GM12878 (cell line): ENCODE results near the gene HCK. TPM values are rescaled to one million over a fixed set of nuclear protein-coding genes. Genes with fewer than 3 reads are reported as not detected.
A peak's percentile ranks its signal among the peaks of the same experiment; 100 is the strongest.

Experiments
- ATAC-seq: fragments of 200-7000 bp; cut with Tn5 transposase; 3 replicates; pipeline ENCODE4 v1.9.1; 2020; ENCODE audit warnings: mild to moderate bottlenecking, moderate library complexity
- BruUV-seq: library from RNA; stranded (reverse); fragments of 400-500 nt; replicated peaks from 2 replicates; lab custom pipeline; 2021; lab: Mats Ljungman, UMichigan
- CTCF ChIA-PET: fragments of 300-600 bp; sonication (Branson Sonifier 250); formaldehyde crosslinking; extraction: SDS; loops from one replicate; lab custom pipeline; 2021; ENCODE audit warnings: inconsistent platforms; lab: Yijun Ruan, JAX
- POLR2A ChIA-PET: fragments of 350-600 bp; formaldehyde crosslinking; extraction: SDS; loops from one replicate; lab custom pipeline; 2021; ENCODE audit warnings: inconsistent platforms; lab: Charles Lee
- RAD21 ChIA-PET: fragments of 300-600 bp; sonication (Branson Sonifier 250); formaldehyde crosslinking; loops from one replicate; lab custom pipeline; 2023; ENCODE audit warnings: antibody characterized with exemption; ENCODE audit not compliant: unreplicated experiment; lab: Charles Lee
- SMC1A ChIA-PET: fragments of 300-600 bp; sonication (Branson Sonifier 250); formaldehyde crosslinking; loops from one replicate; lab custom pipeline; 2023; ENCODE audit not compliant: unreplicated experiment, uncharacterized antibody; lab: Charles Lee
- DNase-seq: peaks from one replicate; pipeline ENCODE4 v3.0.0-alpha.2; 2011; ENCODE audit warnings: low read depth, low spot score
- FAIRE-seq: peaks from 3 replicates; lab custom pipeline; 2011; peaks lifted over from hg19 to GRCh38; lab: Jason Lieb, UNC
- H2AFZ ChIP-seq: 2 replicates; pipeline ENCODE4 v1.6.0; 2011; ENCODE audit warnings: low read depth, low read length, control low read depth; ENCODE audit not compliant: control insufficient read depth
- H3K27ac ChIP-seq: 2 replicates; pipeline ENCODE4 v1.5.1; 2011; ENCODE audit warnings: control low read depth; ENCODE audit not compliant: control insufficient read depth, insufficient read depth
- H3K27me3 ChIP-seq, 2 experiments: replicated peaks in 1 of 2; 2 replicates each; pipeline versions ENCODE4 v1.6.0 to v1.6.1; 2011; ENCODE audit warnings: low read length in 1 of 2; ENCODE audit not compliant: control insufficient read depth in 2 of 2, insufficient read depth in 2 of 2
- H3K36me3 ChIP-seq, 2 experiments: 2 replicates each; pipeline ENCODE4 v1.5.1; 2011; ENCODE audit warnings: low read length in 1 of 2; ENCODE audit not compliant: control insufficient read depth in 2 of 2, insufficient read depth in 2 of 2
- H3K4me1 ChIP-seq: 2 replicates; pipeline ENCODE4 v1.6.1; 2011; ENCODE audit warnings: mild to moderate bottlenecking, low read length, moderate library complexity, mixed read lengths; ENCODE audit not compliant: control insufficient read depth, insufficient read depth
- H3K4me2 ChIP-seq: 2 replicates; pipeline ENCODE4 v1.6.0; 2011; ENCODE audit warnings: control low read depth; ENCODE audit not compliant: control insufficient read depth, insufficient read depth
- H3K4me3 ChIP-seq: fragments of 200-600 bp; sonication (generic); 2 replicates; pipeline ENCODE4 v1.5.1; 2016
- H3K79me2 ChIP-seq: 2 replicates; pipeline ENCODE4 v1.6.0; 2011; ENCODE audit warnings: low read length; ENCODE audit not compliant: control insufficient read depth, insufficient read depth
- H3K9ac ChIP-seq: 2 replicates; pipeline ENCODE4 v1.8.0; 2011; ENCODE audit warnings: low read length, control low read depth, mixed read lengths; ENCODE audit not compliant: control insufficient read depth, insufficient read depth
- H3K9me3 ChIP-seq: replicated peaks from 3 replicates; pipeline ENCODE4 v1.5.1; 2011; ENCODE audit warnings: mild to moderate bottlenecking, low read length; ENCODE audit not compliant: control insufficient read depth, insufficient read depth
- H4K20me1 ChIP-seq: 2 replicates; pipeline ENCODE4 v1.6.0; 2011; ENCODE audit not compliant: control insufficient read depth, insufficient read depth
- BCL11A ChIP-seq: IDR thresholded peaks from 2 replicates; pipeline ENCODE4 v1.6.1; 2011; ENCODE audit warnings: low read depth, low read length
- EGR1 ChIP-seq, 2 experiments: IDR thresholded peaks; 1 replicate in 1 of 2; 2 replicates in 1 of 2; pipeline ENCODE4 v1.6.1; 2011 to 2012; ENCODE audit warnings: low read depth in 2 of 2, low read length in 2 of 2, borderline replicate concordance in 1 of 2, mild to moderate bottlenecking in 1 of 2, moderate library complexity in 1 of 2
- IKZF1 ChIP-seq: fragments of 450-650 bp; conservative IDR thresholded peaks from 2 replicates; pipeline ENCODE4 v1.6.1; 2017; ENCODE audit warnings: antibody characterized with exemption, mild to moderate bottlenecking
- WGBS: methylation state at CpG from one replicate; pipeline ENCODE4 v1.1.6; 2016; ENCODE audit warnings: low lambda C conversion rate; ENCODE audit not compliant: insufficient replicate concordance, insufficient coverage; ENCODE audit errors: missing lambda C conversion rate; 5-methylcytosine and 5-hydroxymethylcytosine counted together
- in situ Hi-C: fragments of 300-500 bp; cut with MboI; formaldehyde crosslinking; loops from 9 replicates; pipeline ENCODE4 v1.14.3; 2018; ENCODE audit warnings: mixed read lengths
- intact Hi-C: fragments of 100-400 bp; cut with micrococcal nuclease; formaldehyde crosslinking; loops from one replicate; pipeline ENCODE4 v1.14.2; 2022; ENCODE audit not compliant: unreplicated experiment
- polyA plus RNA-seq, 11 experiments: library from polyadenylated mRNA; depleted of rRNA in 4 of 11; unstranded in 6 of 11; stranded (reverse) in 5 of 11; fragments of >200 nt; fragmentation: Nextera tagmentation in 4 of 11; fragmentation: Illumina TruSeq in 1 of 11; extraction: Ambion mirVana in 4 of 11; extraction: Trizol in 1 of 11; gene quantifications; 1 replicate in 1 of 11; 2 replicates in 10 of 11; pipeline versions ENCODE4 v1.2.1 to v1.2.3, GENCODE V29; 2011 to 2016; ENCODE audit warnings: inconsistent platforms in 2 of 11, missing spikeins in 2 of 11, low read depth in 1 of 11
- total RNA-seq, 4 experiments: library from RNA; depleted of rRNA in 3 of 4; stranded (reverse); fragments of >200 nt in 3 of 4; fragmentation: Illumina TruSeq in 1 of 4; extraction: Trizol in 1 of 4; gene quantifications; 2 replicates each; pipeline versions ENCODE4 v1.2.1 to v1.2.3, GENCODE V29; 2013 to 2021
- TF ChIP-seq, protein P1 (sequence below): fragments of 450-650 bp; IDR thresholded peaks from 2 replicates; pipeline ENCODE4 v1.6.1; 2017; ENCODE audit warnings: low read depth, mild to moderate bottlenecking, moderate library complexity
- TF ChIP-seq, protein P2 (sequence below), 3 experiments: IDR thresholded peaks in 2 of 3; conservative IDR thresholded peaks in 1 of 3; 2 replicates each; pipeline ENCODE4 v1.5.1; 2011; ENCODE audit warnings: low read depth in 3 of 3, low read length in 3 of 3, mild to moderate bottlenecking in 3 of 3, control low read depth in 2 of 3, moderate library complexity in 2 of 3, inconsistent platforms in 1 of 3, mixed read lengths in 1 of 3; ENCODE audit not compliant: control insufficient read depth in 2 of 3, insufficient read depth in 1 of 3; ENCODE audit errors: extremely low read depth in 1 of 3

Gene HCK
- total and polyA plus RNA-seq, 10 of the 15 experiments (the other 5 are each of a cell fraction or from before 2014, with no cell fraction given) = 1.3 to 30.3 (median 18.5) TPM

DNA sequence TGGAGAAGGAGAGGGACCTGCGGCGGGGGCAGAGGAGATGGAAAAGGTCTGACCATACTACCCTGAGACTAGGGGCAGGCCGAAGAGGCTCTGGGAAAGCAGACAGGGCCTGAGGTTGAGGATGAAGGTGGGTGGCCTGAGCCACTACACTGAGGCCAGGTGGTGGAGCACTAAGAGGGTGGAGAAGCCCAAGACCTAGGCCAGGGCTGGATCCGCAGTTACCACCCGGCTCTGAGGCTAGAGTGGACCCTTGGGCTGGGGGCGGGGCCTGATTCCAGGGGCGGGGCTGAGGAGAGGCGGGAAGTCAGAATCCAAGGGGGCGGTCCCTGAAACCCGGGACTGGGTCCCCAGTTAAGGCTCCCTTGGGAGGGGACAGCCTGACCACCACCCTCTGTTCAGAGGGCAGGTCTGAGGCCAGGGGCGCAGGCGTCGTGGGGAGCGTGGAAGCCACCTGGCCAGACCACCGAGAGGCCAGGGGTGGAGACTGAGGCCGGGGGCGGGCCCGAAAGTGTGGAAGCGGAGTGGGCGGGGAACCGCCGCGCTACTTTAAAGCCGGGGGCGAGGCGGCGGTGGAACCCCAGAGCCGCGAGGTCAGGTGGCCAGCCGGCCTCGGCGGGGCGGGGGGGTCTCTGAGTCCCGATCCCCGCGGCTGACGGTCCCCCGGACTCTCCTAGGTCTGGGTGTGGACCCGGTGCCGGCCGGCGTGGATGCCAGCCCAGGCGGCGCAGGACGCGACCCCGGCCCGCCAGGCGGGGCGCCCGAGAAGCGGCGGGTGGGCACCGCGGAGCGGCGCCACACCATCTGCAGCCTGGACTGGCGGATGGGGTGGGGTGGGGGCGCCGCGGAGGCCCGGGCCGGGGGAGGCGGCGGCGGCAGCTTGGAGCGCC is 33.5 kb upstream of the HCK start (continued):
- TF ChIP-seq, protein P1, sequence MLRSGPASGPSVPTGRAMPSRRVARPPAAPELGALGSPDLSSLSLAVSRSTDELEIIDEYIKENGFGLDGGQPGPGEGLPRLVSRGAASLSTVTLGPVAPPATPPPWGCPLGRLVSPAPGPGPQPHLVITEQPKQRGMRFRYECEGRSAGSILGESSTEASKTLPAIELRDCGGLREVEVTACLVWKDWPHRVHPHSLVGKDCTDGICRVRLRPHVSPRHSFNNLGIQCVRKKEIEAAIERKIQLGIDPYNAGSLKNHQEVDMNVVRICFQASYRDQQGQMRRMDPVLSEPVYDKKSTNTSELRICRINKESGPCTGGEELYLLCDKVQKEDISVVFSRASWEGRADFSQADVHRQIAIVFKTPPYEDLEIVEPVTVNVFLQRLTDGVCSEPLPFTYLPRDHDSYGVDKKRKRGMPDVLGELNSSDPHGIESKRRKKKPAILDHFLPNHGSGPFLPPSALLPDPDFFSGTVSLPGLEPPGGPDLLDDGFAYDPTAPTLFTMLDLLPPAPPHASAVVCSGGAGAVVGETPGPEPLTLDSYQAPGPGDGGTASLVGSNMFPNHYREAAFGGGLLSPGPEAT = no peak
- TF ChIP-seq BCL11A = no peak

DNA sequence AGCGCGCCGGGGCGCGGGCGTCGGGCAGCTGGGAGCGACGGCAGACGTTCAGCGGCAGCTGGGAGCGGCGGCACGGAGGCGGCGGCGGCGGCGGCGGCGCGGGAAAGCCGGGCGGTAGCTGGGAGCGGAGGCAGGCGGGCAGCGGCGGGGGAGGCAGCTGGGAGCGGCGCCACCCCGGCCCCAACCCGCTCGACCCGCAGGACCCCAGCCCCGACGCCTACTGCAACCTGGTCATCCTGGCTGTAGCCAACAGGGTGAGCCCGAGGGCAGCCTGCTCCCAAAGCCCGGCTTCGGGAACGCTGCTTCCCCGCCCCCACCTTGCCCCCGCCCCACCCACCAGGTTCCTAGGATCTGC is 32.9 kb upstream of the HCK start:
- WGBS = 0% methylated on average over 15 of the region's 42 CpGs
- Histone ChIP-seq H3K79me2 (no peaks in the 10 kb centered on the region), H3K9ac (no peak overlapping the region), H4K20me1 (no peaks in the 10 kb centered on the region), H3K9me3 (no peaks in the 10 kb centered on the region), H3K36me3 (no peaks in the 10 kb centered on the region), H2AFZ (no peak overlapping the region), H3K4me3 (no peak overlapping the region), H3K27me3 (peaks cover 8 to 12% of the 10 kb centered on the region in 2 experiments), H3K4me2 (peak overlapping the region; percentile 55; the same call in 1 of the 2 replicates), H3K27ac (no peak overlapping the region), H3K4me1 (no peaks in the 10 kb centered on the region)
- POLR2A ChIA-PET = interaction anchor here (0.8 kb wide), 1 partner anchor 39 kb away, joined by 3 read pairs; no protein-coding TSS in a partner anchor
- ATAC-seq = no peak
- TF ChIP-seq IKZF1 (0 out of 2 replicates have a peak, but pooled peaks have one; percentile 22), EGR1 (IDR thresholded peaks at IDR 0.05; ENCODE audit: borderline replicate concordance in 1 of 2, low read depth in 2 of 2, low read length in 2 of 2) (no peak)
- TF ChIP-seq, protein P2, sequence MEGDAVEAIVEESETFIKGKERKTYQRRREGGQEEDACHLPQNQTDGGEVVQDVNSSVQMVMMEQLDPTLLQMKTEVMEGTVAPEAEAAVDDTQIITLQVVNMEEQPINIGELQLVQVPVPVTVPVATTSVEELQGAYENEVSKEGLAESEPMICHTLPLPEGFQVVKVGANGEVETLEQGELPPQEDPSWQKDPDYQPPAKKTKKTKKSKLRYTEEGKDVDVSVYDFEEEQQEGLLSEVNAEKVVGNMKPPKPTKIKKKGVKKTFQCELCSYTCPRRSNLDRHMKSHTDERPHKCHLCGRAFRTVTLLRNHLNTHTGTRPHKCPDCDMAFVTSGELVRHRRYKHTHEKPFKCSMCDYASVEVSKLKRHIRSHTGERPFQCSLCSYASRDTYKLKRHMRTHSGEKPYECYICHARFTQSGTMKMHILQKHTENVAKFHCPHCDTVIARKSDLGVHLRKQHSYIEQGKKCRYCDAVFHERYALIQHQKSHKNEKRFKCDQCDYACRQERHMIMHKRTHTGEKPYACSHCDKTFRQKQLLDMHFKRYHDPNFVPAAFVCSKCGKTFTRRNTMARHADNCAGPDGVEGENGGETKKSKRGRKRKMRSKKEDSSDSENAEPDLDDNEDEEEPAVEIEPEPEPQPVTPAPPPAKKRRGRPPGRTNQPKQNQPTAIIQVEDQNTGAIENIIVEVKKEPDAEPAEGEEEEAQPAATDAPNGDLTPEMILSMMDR (IDR thresholded peaks at IDR 0.05 in 2 of 3, conservative IDR thresholded peaks at IDR 0.05 in 1 of 3; ENCODE audit: control insufficient read depth in 2 of 3, extremely low read depth in 1 of 3, insufficient read depth in 1 of 3, low read depth in 3 of 3, low read length in 3 of 3) = peak in 1 of 3 experiments; percentile 20; a peak in 1 of 6 replicates
- RAD21 ChIA-PET = interaction anchor here (1.1 to 1.4 kb wide), 2 partner anchors 13 to 67 kb away, joined by 3 read pairs; partner anchors contain the start of gene PDRG1
- DNase-seq = no peak
- FAIRE-seq = no peak
- SMC1A ChIA-PET = interaction anchor here (1.4 kb wide), 1 partner anchor 15 kb away, joined by 7 read pairs; no protein-coding TSS in a partner anchor
- intact Hi-C loops = loop anchor here (5.0 kb wide), 1 partner anchor 172 kb away; the partner anchor contains the start of gene FOXS1
- CTCF ChIA-PET = interaction anchor here (1.9 to 2.5 kb wide), 3 partner anchors 10 to 15 kb away, joined by 9 to 11 read pairs (median 9); no protein-coding TSS in a partner anchor
- in situ Hi-C loops = no loop called here
- no TSS peak for BruUV-seq
